GM12872 (cell line): ENCODE data around the gene GYS2.

Experiments
- TF ChIP-seq, protein P1 (sequence below): IDR thresholded peaks from 3 replicates; pipeline ENCODE4 v1.5.1; 2011; ENCODE audit warnings: low read depth, mild to moderate bottlenecking, low read length, moderate library complexity; ENCODE audit not compliant: insufficient read depth

GYS2 gene

GRCh38 chr12:21604245-21605101 is at the start of gene GYS2:
TSS of gene GYS2 (minus strand) at chr12:21604847. CDS start at chr12:21604592, 255 bp downstream.
- TF ChIP-seq, protein P1, sequence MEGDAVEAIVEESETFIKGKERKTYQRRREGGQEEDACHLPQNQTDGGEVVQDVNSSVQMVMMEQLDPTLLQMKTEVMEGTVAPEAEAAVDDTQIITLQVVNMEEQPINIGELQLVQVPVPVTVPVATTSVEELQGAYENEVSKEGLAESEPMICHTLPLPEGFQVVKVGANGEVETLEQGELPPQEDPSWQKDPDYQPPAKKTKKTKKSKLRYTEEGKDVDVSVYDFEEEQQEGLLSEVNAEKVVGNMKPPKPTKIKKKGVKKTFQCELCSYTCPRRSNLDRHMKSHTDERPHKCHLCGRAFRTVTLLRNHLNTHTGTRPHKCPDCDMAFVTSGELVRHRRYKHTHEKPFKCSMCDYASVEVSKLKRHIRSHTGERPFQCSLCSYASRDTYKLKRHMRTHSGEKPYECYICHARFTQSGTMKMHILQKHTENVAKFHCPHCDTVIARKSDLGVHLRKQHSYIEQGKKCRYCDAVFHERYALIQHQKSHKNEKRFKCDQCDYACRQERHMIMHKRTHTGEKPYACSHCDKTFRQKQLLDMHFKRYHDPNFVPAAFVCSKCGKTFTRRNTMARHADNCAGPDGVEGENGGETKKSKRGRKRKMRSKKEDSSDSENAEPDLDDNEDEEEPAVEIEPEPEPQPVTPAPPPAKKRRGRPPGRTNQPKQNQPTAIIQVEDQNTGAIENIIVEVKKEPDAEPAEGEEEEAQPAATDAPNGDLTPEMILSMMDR, result no peak

GRCh38 chr12:21651821-21652220 is 47.2 kb upstream of the GYS2 start:
- TF ChIP-seq, protein P1, result no peak

DNA sequence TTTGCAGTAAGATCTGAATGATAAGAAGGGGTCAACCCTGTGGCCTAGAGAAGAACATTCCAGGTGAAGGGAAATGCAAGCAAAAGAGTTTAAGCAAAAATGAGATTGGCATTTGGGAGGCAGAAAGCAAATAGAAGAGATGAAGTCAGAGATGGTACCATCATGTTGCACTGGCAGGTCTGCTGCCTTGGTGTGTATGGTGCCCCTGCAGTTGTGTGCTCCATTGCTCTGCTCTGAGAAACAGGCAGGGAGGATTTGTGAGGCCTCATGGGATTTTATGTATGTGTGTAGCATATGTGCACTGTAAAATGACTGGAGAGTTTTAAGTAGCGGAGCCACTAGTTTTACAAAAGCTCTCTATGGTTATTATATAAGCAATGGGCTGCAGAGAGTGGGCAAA is 46.4 kb upstream of the GYS2 start:
- TF ChIP-seq, protein P1, result no peak

DNA sequence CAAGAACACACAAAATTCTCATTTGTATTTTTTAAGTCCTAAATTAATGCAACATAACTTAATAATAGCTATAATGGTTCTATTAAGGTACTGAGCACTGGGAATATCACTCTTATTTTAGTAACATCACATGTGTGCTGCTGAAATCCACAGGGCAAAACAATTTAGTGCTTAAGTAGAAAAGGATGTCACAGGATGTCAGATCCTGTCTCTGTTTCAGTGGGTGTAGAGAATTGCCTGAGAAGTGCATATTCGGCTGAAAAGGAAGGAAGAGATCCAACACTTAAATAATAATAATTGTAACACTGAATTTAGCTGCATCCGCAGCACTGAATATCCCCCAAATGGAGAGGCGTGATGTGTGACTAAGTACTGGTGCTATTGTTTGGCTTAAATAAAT is 44.4 kb upstream of the GYS2 start:
- TF ChIP-seq, protein P1, result no peak

DNA sequence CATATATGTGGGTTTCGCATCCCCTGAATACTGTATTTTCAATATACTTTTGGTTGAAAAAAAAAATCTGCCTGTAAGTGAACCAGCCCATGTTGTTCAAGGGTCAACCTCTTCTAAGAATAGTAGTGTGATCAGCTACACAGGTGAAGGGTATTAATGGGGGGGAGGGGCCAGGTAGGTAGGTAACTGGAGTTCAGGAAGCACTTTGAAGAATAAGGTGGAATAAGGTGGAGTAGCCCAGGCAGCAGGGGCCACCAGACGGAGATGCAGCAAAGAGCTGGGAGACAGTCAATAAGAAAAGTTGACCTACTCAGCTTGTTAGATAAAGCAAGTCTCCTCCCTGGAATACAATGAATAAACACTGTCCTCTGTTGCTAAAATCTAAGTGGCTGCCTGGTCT is 43.7 kb upstream of the GYS2 start:
- TF ChIP-seq, protein P1, result no peak

- TF ChIP-seq, protein P1, result no peak
Observed at GRCh38 chr12:21647179-21647578, 42.5 kb upstream of the GYS2 start.

- TF ChIP-seq, protein P1, result no peak
Observed at GRCh38 chr12:21644516-21644915, 39.9 kb upstream of the GYS2 start.
